ENCODE data around the gene NAV1. TPM values are rescaled to one million over a fixed set of nuclear protein-coding genes. Genes with fewer than 3 reads are reported as not detected.

Gene NAV1
- polyA plus RNA-seq, 1 donor (not counting 4 experiments of a cell fraction or from before 2014, with no cell fraction given): 13.2 TPM

DNA sequence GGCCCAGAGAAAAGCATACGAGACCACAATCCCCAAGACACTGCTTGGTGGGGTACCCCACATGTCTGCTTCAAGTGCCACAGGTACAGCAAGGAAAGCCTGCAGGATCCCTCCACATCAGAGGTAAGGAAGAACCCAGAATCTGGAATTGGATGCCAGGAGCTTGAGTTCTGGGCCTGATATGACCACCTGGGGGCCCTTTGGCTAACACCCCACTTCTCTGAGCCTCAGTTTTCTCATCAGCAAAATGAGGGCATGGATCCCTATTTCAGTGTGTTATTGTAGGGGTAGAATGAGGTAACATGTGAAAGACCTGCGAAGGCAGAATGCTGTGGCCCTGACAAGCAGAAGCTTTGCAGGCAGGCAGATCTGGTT, 24.5 kb downstream of the NAV1 start:
- no peak overlapping the region for H2AFZ ChIP-seq (ENCODE audit: control insufficient read depth, low read length)
- no peaks in the 10 kb centered on the region for H3K79me2 ChIP-seq (ENCODE audit: control insufficient read depth, insufficient read depth, low read length)
- peaks cover 3% of the 10 kb centered on the region for H3K27me3 ChIP-seq (ENCODE audit: control insufficient read depth, extremely low read depth, insufficient read depth, low read length)
- H3K9me3 ChIP-seq (ENCODE audit: control insufficient read depth, low read depth, low read length): no peaks in the 10 kb centered on the region
- H3K4me2 ChIP-seq (ENCODE audit: control insufficient read depth, extremely low read depth, insufficient read depth, low read depth, low read length): no peak overlapping the region
- no peak for FAIRE-seq
- no peak for DNase-seq (ENCODE audit: low read depth, low spot score)
- TF ChIP-seq EZH2 (IDR thresholded peaks at IDR 0.05; ENCODE audit: low read length) (no peak), CTCF (optimal IDR thresholded peaks at IDR 0.05 in 1 of 3, IDR thresholded peaks at IDR 0.05 in 1 of 3, conservative IDR thresholded peaks at IDR 0.05 in 1 of 3; ENCODE audit: extremely low read depth in 1 of 3, insufficient read depth in 2 of 3, low read length in 3 of 3) (no peak)
- no peak overlapping the region for H3K9ac ChIP-seq (ENCODE audit: control insufficient read depth, extremely low read depth, insufficient read depth, low read length)
- no peaks in the 10 kb centered on the region for H3K9me1 ChIP-seq (ENCODE audit: control insufficient read depth, extremely low read depth, insufficient read depth, low read length)
- dilution Hi-C loops (cut with MboI; ENCODE audit: extremely low pct_ligation_motif_present, low sequenced_read_pairs): loop anchor here (25.0 kb wide), 2 partner anchors 124 to 224 kb away; no protein-coding TSS in a partner anchor
- no peaks in the 10 kb centered on the region for H3K4me1 ChIP-seq (ENCODE audit: control insufficient read depth, extremely low read depth, insufficient read depth, low read length)
- no peaks in the 10 kb centered on the region for H4K20me1 ChIP-seq (ENCODE audit: control insufficient read depth, extremely low read depth, insufficient read depth, low read length)
- H3K36me3 ChIP-seq (ENCODE audit: control insufficient read depth in 2 of 2, extremely low read depth in 1 of 2, insufficient read depth in 2 of 2, low read length in 2 of 2): no peaks in the 10 kb centered on the region
- no peak overlapping the region for H3K27ac ChIP-seq (ENCODE audit: control insufficient read depth, insufficient read depth, low read length)
- no peak overlapping the region for H3K4me3 ChIP-seq (ENCODE audit: control insufficient read depth in 2 of 3, extremely low read depth in 1 of 3, insufficient read depth in 2 of 3, low read depth in 1 of 3, low read length in 3 of 3)

DNA sequence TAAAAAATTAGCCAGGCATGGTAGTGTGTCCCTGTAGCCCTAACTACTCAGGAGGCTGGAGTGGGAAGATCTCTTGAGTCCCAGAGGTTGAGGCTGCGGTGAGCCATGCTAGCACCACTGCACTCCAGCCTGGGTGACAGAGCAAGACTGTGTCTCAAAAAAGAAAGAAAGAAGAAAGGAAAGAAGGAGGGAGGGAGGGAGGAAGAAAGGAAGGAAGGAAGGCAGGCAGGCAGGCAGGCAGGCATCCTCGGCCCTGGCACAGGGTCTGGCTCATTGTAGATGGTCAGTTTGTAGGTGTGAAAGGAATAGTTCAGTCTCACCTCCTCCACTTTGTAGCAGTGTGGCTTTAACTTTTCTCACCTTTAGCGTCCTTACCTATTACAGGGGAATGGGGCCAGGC, 25.0 kb downstream of the NAV1 start:
- Histone ChIP-seq H3K4me2 (ENCODE audit: control insufficient read depth, extremely low read depth, insufficient read depth, low read depth, low read length) (no peak overlapping the region), H3K4me1 (ENCODE audit: control insufficient read depth, extremely low read depth, insufficient read depth, low read length) (no peaks in the 10 kb centered on the region), H2AFZ (ENCODE audit: control insufficient read depth, low read length) (no peak overlapping the region), H3K9me1 (ENCODE audit: control insufficient read depth, extremely low read depth, insufficient read depth, low read length) (no peaks in the 10 kb centered on the region), H3K27ac (ENCODE audit: control insufficient read depth, insufficient read depth, low read length) (no peak overlapping the region), H3K9ac (ENCODE audit: control insufficient read depth, extremely low read depth, insufficient read depth, low read length) (no peak overlapping the region), H3K9me3 (ENCODE audit: control insufficient read depth, low read depth, low read length) (no peaks in the 10 kb centered on the region), H3K79me2 (ENCODE audit: control insufficient read depth, insufficient read depth, low read length) (no peaks in the 10 kb centered on the region), H3K36me3 (ENCODE audit: control insufficient read depth in 2 of 2, extremely low read depth in 1 of 2, insufficient read depth in 2 of 2, low read length in 2 of 2) (no peaks in the 10 kb centered on the region), H4K20me1 (ENCODE audit: control insufficient read depth, extremely low read depth, insufficient read depth, low read length) (no peaks in the 10 kb centered on the region), H3K4me3 (ENCODE audit: control insufficient read depth in 2 of 3, extremely low read depth in 1 of 3, insufficient read depth in 2 of 3, low read depth in 1 of 3, low read length in 3 of 3) (no peak overlapping the region), H3K27me3 (ENCODE audit: control insufficient read depth, extremely low read depth, insufficient read depth, low read length) (peaks cover 3% of the 10 kb centered on the region)
- no peak for FAIRE-seq
- TF ChIP-seq EZH2 (IDR thresholded peaks at IDR 0.05; ENCODE audit: low read length) (no peak), CTCF (optimal IDR thresholded peaks at IDR 0.05 in 1 of 3, IDR thresholded peaks at IDR 0.05 in 1 of 3, conservative IDR thresholded peaks at IDR 0.05 in 1 of 3; ENCODE audit: extremely low read depth in 1 of 3, insufficient read depth in 2 of 3, low read length in 3 of 3) (no peak)
- no peak for DNase-seq (ENCODE audit: low read depth, low spot score)
- dilution Hi-C loops (cut with MboI; ENCODE audit: extremely low pct_ligation_motif_present, low sequenced_read_pairs): loop anchor here (25.0 kb wide), 2 partner anchors 123 to 223 kb away; no protein-coding TSS in a partner anchor
